HepG2 (cell line): ENCODE data around the gene MRAP. TPM values are rescaled to one million over a fixed set of nuclear protein-coding genes. Genes with fewer than 3 reads are reported as not detected.

Experiments
- ATAC-seq: fragments of 200-7000 bp; cut with Tn5 transposase; 3 replicates; pipeline ENCODE4 v1.9.1; 2020; ENCODE audit warnings: mild to moderate bottlenecking, moderate library complexity
- BruUV-seq: library from RNA; stranded (reverse); fragments of 400-500 nt; replicated peaks from 2 replicates; lab custom pipeline; 2021; lab: Mats Ljungman, UMichigan
- CTCF ChIA-PET: fragments of 300-600 bp; formaldehyde crosslinking; extraction: SDS; loops from one replicate; lab custom pipeline; 2021; ENCODE audit warnings: low total read pairs, inconsistent platforms, low intra/inter-chr PET ratio; lab: Yijun Ruan, JAX
- POLR2A ChIA-PET: fragments of 350-600 bp; sonication (Branson Sonifier 250); formaldehyde crosslinking; loops from one replicate; lab custom pipeline; 2020; ENCODE audit warnings: antibody characterized with exemption, inconsistent platforms; lab: Yijun Ruan, JAX
- DNase-seq: peaks from one replicate; pipeline ENCODE4 v3.0.0-alpha.2; 2015; ENCODE audit warnings: low spot score
- FAIRE-seq: peaks from 3 replicates; lab custom pipeline; 2011; peaks lifted over from hg19 to GRCh38; lab: Jason Lieb, UNC
- H2AFZ ChIP-seq: one replicate; pipeline ENCODE4 v1.6.1; 2011; ENCODE audit warnings: low read length, inconsistent platforms
- H3K27ac ChIP-seq: fragments of 300-600 bp; 3 replicates; pipeline ENCODE4 v1.8.0; 2011; ENCODE audit warnings: mixed run types, mild to moderate bottlenecking, mixed read lengths, low read length, inconsistent platforms; ENCODE audit not compliant: insufficient read depth; ENCODE audit errors: extremely low read length
- H3K27me3 ChIP-seq, 2 experiments: fragments of 200-600 bp in 1 of 2; 2 replicates in 1 of 2; 3 replicates in 1 of 2; pipeline versions ENCODE4 v1.6.0 to v1.8.0; 2011; ENCODE audit warnings: low read length in 2 of 2, mild to moderate bottlenecking in 2 of 2, moderate library complexity in 2 of 2, inconsistent platforms in 1 of 2; ENCODE audit not compliant: insufficient read depth in 2 of 2, control insufficient read depth in 1 of 2
- H3K36me3 ChIP-seq, 2 experiments: fragments of 200-600 bp in 1 of 2; replicated peaks in 1 of 2; 2 replicates in 1 of 2; 3 replicates in 1 of 2; pipeline versions ENCODE4 v1.5.1 to v1.8.0; 2011; ENCODE audit warnings: low read length in 2 of 2, inconsistent platforms in 1 of 2; ENCODE audit not compliant: insufficient read depth in 2 of 2, control insufficient read depth in 1 of 2
- H3K4me1 ChIP-seq: 2 replicates; pipeline ENCODE4 v1.5.1; 2012; ENCODE audit warnings: low read length, inconsistent platforms; ENCODE audit not compliant: insufficient read depth
- H3K4me2 ChIP-seq: 2 replicates; pipeline ENCODE4 v1.6.0; 2011; ENCODE audit warnings: low read depth, low read length, inconsistent platforms
- H3K4me3 ChIP-seq, 3 experiments: fragments of 200-600 bp in 1 of 3; sonication (generic), shearing (Covaris generic) in 1 of 3; replicated peaks in 1 of 3; 2 replicates each; pipeline ENCODE4 v1.5.1; 2011 to 2016; ENCODE audit warnings: low read length in 3 of 3, inconsistent platforms in 2 of 3, low read depth in 2 of 3, mild to moderate bottlenecking in 2 of 3, control low read depth in 1 of 3, mixed read lengths in 1 of 3; ENCODE audit not compliant: insufficient read depth in 1 of 3
- H3K79me2 ChIP-seq: one replicate; pipeline ENCODE4 v1.6.1; 2011; ENCODE audit warnings: low read length, inconsistent platforms; ENCODE audit not compliant: insufficient read depth
- H3K9ac ChIP-seq: 2 replicates; pipeline ENCODE4 v1.6.0; 2011; ENCODE audit warnings: mild to moderate bottlenecking, low read depth, low read length, inconsistent platforms; ENCODE audit not compliant: insufficient read depth
- H3K9me3 ChIP-seq: 2 replicates; pipeline ENCODE4 v1.5.1; 2012; ENCODE audit warnings: mild to moderate bottlenecking, low read length
- H4K20me1 ChIP-seq: 2 replicates; pipeline ENCODE4 v1.6.0; 2011; ENCODE audit warnings: inconsistent platforms, mild to moderate bottlenecking, low read length, moderate library complexity; ENCODE audit not compliant: insufficient read depth
- ARNTL ChIP-seq: sonication (generic); formaldehyde crosslinking; IDR thresholded peaks from 2 replicates; pipeline ENCODE4 v1.4.0; 2020; ENCODE audit warnings: mild to moderate bottlenecking, missing genetic modification reagents
- DNMT1 ChIP-seq: sonication (generic); formaldehyde crosslinking; IDR thresholded peaks from 2 replicates; pipeline ENCODE4 v1.5.1; 2020; ENCODE audit warnings: mild to moderate bottlenecking, missing genetic modification reagents
- ERF ChIP-seq: IDR thresholded peaks from 2 replicates; pipeline ENCODE4 v1.6.1; 2018; ENCODE audit warnings: missing biosample characterization, missing genetic modification reagents
- HDAC1 ChIP-seq: sonication (generic); formaldehyde crosslinking; IDR thresholded peaks from 2 replicates; pipeline ENCODE4 v1.5.1; 2020; ENCODE audit warnings: mild to moderate bottlenecking, missing genetic modification reagents
- KLF15 ChIP-seq: sonication (generic); formaldehyde crosslinking; IDR thresholded peaks from 2 replicates; pipeline ENCODE4 v1.8.1; 2023; ENCODE audit warnings: borderline replicate concordance, mild to moderate bottlenecking, inconsistent platforms, missing genetic modification reagents, mixed read lengths
- PCBP2 ChIP-seq: fragments of 200-400 bp; formaldehyde crosslinking; optimal IDR thresholded peaks from 2 replicates; pipeline ENCODE3; 2018; ENCODE audit warnings: low read length, low read depth; ENCODE audit not compliant: poor library complexity, severe bottlenecking
- TCF7L2 ChIP-seq: IDR thresholded peaks from 2 replicates; pipeline ENCODE4 v1.6.1; 2011; ENCODE audit warnings: mild to moderate bottlenecking, low read depth, low read length, moderate library complexity
- ZMAT3 ChIP-seq: sonication (generic); formaldehyde crosslinking; conservative IDR thresholded peaks from 2 replicates; pipeline ENCODE4 v1.7.0; 2021; ENCODE audit warnings: missing genetic modification reagents
- ZNF251 ChIP-seq: sonication (generic); formaldehyde crosslinking; IDR thresholded peaks from 2 replicates; pipeline ENCODE4 v1.9.0; 2021; ENCODE audit warnings: mild to moderate bottlenecking, missing genetic modification reagents
- ZNF782 ChIP-seq: sonication (generic); formaldehyde crosslinking; IDR thresholded peaks from 2 replicates; pipeline ENCODE4 v1.4.0; 2020; ENCODE audit warnings: missing genetic modification reagents, mild to moderate bottlenecking, borderline replicate concordance
- WGBS: methylation state at CpG from one replicate; pipeline ENCODE4 v1.1.6; 2017; ENCODE audit warnings: low lambda C conversion rate; 5-methylcytosine and 5-hydroxymethylcytosine counted together
- in situ Hi-C: cut with HindIII; loops from 2 replicates; pipeline ENCODE4 v1.10.0; 2017; ENCODE audit warnings: low pct_unique_long_range_greater_than_20kb; ENCODE audit not compliant: extremely low pct_ligation_motif_present
- intact Hi-C: fragments of 100-400 bp; cut with micrococcal nuclease; formaldehyde crosslinking; loops from one replicate; pipeline ENCODE4 v1.10.0; 2022; ENCODE audit not compliant: unreplicated experiment
- polyA plus RNA-seq, 8 experiments: library from polyadenylated mRNA; depleted of rRNA in 3 of 8; stranded (reverse) in 7 of 8; unstranded in 1 of 8; fragments of >200 nt; fragmentation: Illumina TruSeq in 4 of 8; extraction: Trizol in 4 of 8; gene quantifications; 2 replicates each; pipeline versions ENCODE4 v1.2.1 to v1.2.3, GENCODE V29; 2011 to 2016; ENCODE audit warnings: low read depth in 4 of 8, missing spikeins in 1 of 8, mixed read lengths in 1 of 8; ENCODE audit not compliant: insufficient read depth in 1 of 8
- total RNA-seq, 5 experiments: library from RNA; depleted of rRNA; stranded (reverse); fragments of >200 nt; fragmentation: Illumina TruSeq; extraction: Trizol; gene quantifications; 2 replicates each; pipeline ENCODE4 v1.2.3, GENCODE V29; 2016; ENCODE audit warnings: low read depth in 1 of 5
- TF ChIP-seq, protein P1 (sequence below): IDR thresholded peaks from 2 replicates; pipeline ENCODE4 v1.6.1; 2016; ENCODE audit warnings: missing compliant biosample characterization, missing genetic modification reagents, borderline replicate concordance
- TF ChIP-seq, protein P2 (sequence below): sonication (generic); formaldehyde crosslinking; IDR thresholded peaks from 2 replicates; pipeline ENCODE4 v1.8.0; 2022; ENCODE audit warnings: mild to moderate bottlenecking, missing genetic modification reagents; ENCODE audit not compliant: insufficient replicate concordance
- TF ChIP-seq, protein P3 (sequence below): sonication (generic); formaldehyde crosslinking; IDR thresholded peaks from 2 replicates; pipeline ENCODE4 v1.4.0; 2020; ENCODE audit warnings: missing genetic modification reagents, low read depth, mild to moderate bottlenecking, borderline replicate concordance

MRAP gene
- total and polyA plus RNA-seq, 2 of the 13 experiments (the other 11 are each of a cell fraction or from before 2014, with no cell fraction given) = 0.46 to 1.2 TPM

DNA sequence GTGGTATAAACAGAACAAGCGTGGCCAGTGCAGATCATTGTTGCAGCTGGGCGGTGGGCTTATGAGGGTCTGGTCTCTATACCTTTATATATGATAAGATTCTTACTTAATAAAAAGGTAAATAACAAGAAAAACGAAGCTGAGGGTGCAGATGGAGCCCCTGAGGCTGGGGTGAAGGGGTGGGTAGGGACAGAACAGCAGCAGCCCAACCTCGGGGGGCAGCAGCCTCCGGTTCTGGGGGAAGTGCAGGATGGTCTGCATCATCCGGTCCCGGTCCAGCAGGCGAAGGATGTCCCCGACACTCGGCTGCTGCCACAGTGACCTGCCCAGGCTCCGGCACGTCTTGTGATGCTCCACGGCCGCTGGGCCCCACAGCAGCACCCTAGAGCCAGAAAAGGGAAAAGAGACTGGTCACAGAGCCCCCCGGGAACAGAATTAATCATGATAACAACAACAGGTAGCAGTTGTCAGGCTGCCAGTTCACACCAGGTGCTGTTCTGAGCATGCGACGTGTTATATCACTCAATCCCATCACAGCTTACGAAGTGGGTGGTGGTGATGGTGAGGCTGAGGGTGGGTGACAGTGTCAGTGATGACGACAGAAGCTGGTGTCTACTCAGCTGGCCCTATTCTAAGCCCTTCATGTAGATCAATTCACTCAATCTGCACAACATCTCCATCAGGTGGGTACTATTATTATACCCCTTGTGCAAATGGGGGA is 35.5 kb downstream of the MRAP start:
- in situ Hi-C loops (no loop called here), intact Hi-C loops (loop anchor here (5.0 to 10.0 kb wide), 2 partner anchors 37 to 59 kb away; partner anchors contain the start of genes MIS18A and MRAP)
- CTCF ChIA-PET = no interaction called here
- FAIRE-seq (no peak), ATAC-seq (no peak), DNase-seq (no peak)
- Histone ChIP-seq H3K36me3 (peaks cover 31 to 60% of the 10 kb centered on the region in 2 experiments), H3K9ac (no peak overlapping the region), H3K27ac (no peak overlapping the region), H3K27me3 (no peaks in the 10 kb centered on the region), H3K4me2 (no peak overlapping the region), H3K79me2 (no peaks in the 10 kb centered on the region), H3K4me1 (peaks cover 45% of the 10 kb centered on the region), H4K20me1 (no peaks in the 10 kb centered on the region), H3K9me3 (no peaks in the 10 kb centered on the region), H3K4me3 (no peak overlapping the region)
- WGBS = 97% methylated on average over 14 of the region's 19 CpGs
- no TSS peak for BruUV-seq
- POLR2A ChIA-PET = no interaction called here
- TF ChIP-seq, protein P1, sequence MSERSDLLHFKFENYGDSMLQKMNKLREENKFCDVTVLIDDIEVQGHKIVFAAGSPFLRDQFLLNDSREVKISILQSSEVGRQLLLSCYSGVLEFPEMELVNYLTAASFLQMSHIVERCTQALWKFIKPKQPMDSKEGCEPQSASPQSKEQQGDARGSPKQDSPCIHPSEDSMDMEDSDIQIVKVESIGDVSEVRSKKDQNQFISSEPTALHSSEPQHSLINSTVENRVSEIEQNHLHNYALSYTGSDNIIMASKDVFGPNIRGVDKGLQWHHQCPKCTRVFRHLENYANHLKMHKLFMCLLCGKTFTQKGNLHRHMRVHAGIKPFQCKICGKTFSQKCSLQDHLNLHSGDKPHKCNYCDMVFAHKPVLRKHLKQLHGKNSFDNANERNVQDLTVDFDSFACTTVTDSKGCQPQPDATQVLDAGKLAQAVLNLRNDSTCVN (CRISPR knock-in tag) = no peak
- TF ChIP-seq, all 625 proteins: peak for 0
- no peak overlapping the region for H2AFZ ChIP-seq

DNA sequence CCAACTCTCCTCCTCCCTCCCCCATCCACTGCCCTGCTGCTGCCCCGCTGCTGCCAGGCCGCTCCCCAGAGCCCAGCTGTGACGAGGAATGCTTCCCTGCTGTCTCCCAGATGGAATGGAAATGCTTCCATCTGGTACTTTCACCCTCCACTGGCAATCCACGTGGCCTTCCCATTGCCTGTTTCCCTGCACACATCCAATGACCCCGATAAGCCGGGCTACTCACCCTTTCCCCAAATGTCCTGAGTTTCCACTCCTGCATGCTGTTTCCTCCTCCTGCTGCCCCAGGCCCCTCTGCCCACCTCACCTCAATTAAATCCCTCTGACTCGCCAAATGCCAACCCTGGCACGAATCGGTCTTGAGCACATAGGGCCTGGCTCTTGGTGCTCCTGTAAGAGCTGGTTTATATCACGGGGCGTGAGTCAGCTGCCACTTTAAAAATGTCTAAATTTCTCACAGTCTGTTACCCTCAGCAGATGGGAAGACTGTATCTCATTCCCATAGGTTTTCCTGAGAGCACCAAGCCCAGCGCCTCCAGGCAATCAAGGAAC is 36.4 kb downstream of the MRAP start:
- Histone ChIP-seq H3K9ac (no peak overlapping the region), H3K36me3 (peaks cover 30 to 57% of the 10 kb centered on the region in 2 experiments), H3K27ac (no peak overlapping the region), H3K79me2 (no peaks in the 10 kb centered on the region), H3K9me3 (no peaks in the 10 kb centered on the region), H3K4me3 (no peak overlapping the region), H2AFZ (no peak overlapping the region), H4K20me1 (no peaks in the 10 kb centered on the region), H3K4me1 (peaks cover 35% of the 10 kb centered on the region), H3K27me3 (no peaks in the 10 kb centered on the region), H3K4me2 (no peak overlapping the region)
- BruUV-seq = no TSS peak
- ChIA-PET CTCF (no interaction called here), POLR2A (no interaction called here)
- in situ Hi-C loops = no loop called here
- TF ChIP-seq ZNF251 (CRISPR knock-in tag) (no peak), ARNTL (no peak), PCBP2 (no peak), HDAC1 (no peak), ZNF782 (CRISPR knock-in tag) (no peak), ERF (CRISPR knock-in tag) (no peak), TCF7L2 (no peak), KLF15 (CRISPR knock-in tag) (no peak), DNMT1 (no peak), ZMAT3 (CRISPR knock-in tag) (no peak)
- TF ChIP-seq, protein P2, sequence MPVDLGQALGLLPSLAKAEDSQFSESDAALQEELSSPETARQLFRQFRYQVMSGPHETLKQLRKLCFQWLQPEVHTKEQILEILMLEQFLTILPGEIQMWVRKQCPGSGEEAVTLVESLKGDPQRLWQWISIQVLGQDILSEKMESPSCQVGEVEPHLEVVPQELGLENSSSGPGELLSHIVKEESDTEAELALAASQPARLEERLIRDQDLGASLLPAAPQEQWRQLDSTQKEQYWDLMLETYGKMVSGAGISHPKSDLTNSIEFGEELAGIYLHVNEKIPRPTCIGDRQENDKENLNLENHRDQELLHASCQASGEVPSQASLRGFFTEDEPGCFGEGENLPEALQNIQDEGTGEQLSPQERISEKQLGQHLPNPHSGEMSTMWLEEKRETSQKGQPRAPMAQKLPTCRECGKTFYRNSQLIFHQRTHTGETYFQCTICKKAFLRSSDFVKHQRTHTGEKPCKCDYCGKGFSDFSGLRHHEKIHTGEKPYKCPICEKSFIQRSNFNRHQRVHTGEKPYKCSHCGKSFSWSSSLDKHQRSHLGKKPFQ (CRISPR knock-in tag) = no peak
- TF ChIP-seq, protein P3, sequence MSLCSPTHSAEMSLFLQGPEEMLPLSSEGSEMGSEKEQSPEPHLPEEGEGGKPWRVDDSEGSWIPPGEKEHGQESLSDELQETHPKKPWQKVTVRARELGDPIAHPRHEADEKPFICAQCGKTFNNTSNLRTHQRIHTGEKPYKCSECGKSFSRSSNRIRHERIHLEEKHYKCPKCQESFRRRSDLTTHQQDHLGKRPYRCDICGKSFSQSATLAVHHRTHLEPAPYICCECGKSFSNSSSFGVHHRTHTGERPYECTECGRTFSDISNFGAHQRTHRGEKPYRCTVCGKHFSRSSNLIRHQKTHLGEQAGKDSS (CRISPR knock-in tag) = no peak
- ATAC-seq = no peak
- no peak for DNase-seq
- intact Hi-C loops = loop anchor here (5.0 to 10.0 kb wide), 2 partner anchors 38 to 60 kb away; partner anchors contain the start of genes MIS18A and MRAP
- WGBS = 97% methylated on average over 12 of the region's 12 CpGs
- FAIRE-seq = no peak
